SU-DHL-6 (cell line): Measurements from ENCODE around the gene ERC1.

ENCODE experiments used
- EZH2phosphoT487 ChIP-seq: fragments of 200-600 bp; sonication (generic), shearing (Covaris generic); conservative IDR thresholded peaks from 2 replicates; pipeline ENCODE4 v1.6.1; 2018; ENCODE audit warnings: mild to moderate bottlenecking, antibody characterized with exemption, low read length, moderate library complexity, mixed read lengths
- TF ChIP-seq, protein P1 (sequence below): fragments of 200-600 bp; sonication (generic); IDR thresholded peaks from one replicate; pipeline ENCODE4 v1.5.1; 2017; ENCODE audit warnings: antibody characterized with exemption, mild to moderate bottlenecking, low read length, moderate library complexity; ENCODE audit not compliant: insufficient read depth, poor library complexity, severe bottlenecking

DNA sequence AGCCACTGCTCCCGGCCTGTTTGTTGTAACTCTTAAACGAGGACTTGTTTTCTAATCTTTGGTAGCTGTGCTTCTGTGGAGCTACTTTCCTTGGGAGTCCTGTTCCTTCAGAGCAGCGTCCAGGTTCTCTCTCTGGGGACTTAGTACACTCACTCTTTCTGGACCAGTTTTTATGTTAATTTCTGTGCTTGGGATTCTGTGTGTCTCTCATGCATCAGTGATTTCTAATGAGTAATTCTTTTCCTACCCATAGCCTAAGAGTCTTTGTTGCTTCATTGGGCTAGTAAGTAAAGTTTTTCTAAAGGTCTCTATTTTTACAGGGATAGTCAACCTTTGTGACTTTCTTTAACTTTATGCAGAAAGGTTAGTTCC is 314.0 kb downstream of the ERC1 start:
- TF ChIP-seq, protein P1, sequence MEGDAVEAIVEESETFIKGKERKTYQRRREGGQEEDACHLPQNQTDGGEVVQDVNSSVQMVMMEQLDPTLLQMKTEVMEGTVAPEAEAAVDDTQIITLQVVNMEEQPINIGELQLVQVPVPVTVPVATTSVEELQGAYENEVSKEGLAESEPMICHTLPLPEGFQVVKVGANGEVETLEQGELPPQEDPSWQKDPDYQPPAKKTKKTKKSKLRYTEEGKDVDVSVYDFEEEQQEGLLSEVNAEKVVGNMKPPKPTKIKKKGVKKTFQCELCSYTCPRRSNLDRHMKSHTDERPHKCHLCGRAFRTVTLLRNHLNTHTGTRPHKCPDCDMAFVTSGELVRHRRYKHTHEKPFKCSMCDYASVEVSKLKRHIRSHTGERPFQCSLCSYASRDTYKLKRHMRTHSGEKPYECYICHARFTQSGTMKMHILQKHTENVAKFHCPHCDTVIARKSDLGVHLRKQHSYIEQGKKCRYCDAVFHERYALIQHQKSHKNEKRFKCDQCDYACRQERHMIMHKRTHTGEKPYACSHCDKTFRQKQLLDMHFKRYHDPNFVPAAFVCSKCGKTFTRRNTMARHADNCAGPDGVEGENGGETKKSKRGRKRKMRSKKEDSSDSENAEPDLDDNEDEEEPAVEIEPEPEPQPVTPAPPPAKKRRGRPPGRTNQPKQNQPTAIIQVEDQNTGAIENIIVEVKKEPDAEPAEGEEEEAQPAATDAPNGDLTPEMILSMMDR, result no peak
- no peak for TF ChIP-seq EZH2phosphoT487
